Fibroblast of pulmonary artery (primary cell): ENCODE measurements around the gene RPUSD1.

Experiments
- DNase-seq: peaks from one replicate; pipeline ENCODE4 v3.0.0-alpha.2; 2010; ENCODE audit warnings: low read depth
- H3K4me3 ChIP-seq: replicated peaks from 2 replicates; pipeline ENCODE4 v1.5.1; 2011; ENCODE audit warnings: low read depth, mild to moderate bottlenecking, control low read depth, low read length, moderate library complexity
- TF ChIP-seq, protein P1 (sequence below): IDR thresholded peaks from 2 replicates; pipeline ENCODE4 v1.5.1; 2011; ENCODE audit warnings: mild to moderate bottlenecking, control low read depth, low read length, inconsistent platforms; ENCODE audit errors: missing control alignments

Gene RPUSD1

DNA sequence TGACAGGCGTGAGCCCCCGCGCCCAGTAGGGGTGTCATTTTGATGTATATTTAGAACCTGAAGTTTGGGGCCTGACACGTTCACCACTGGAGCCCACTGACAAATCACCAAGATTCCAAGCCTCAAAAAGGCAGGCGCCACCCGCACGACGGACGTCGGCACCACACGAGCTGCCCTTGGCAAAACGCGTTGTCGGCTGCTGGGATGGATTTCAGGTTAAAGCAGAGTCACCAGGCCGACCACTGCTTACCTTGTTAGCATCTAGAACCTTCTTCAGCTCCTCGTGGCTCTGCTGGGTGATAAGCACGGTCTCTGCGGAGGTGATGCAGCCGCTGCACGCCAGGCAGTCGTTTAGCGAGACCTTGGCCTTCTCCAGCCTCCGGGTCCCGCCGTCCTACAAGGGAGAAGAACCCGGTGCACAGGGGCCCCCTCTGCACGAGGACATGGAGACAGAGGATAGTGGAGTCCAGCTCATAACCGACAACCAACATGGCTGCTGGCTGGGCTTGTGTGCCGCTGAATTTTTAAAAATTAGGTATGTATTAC lies 51.2 kb downstream of the RPUSD1 start:
- no peak overlapping the region for H3K4me3 ChIP-seq
- no peak for DNase-seq
- TF ChIP-seq, protein P1, sequence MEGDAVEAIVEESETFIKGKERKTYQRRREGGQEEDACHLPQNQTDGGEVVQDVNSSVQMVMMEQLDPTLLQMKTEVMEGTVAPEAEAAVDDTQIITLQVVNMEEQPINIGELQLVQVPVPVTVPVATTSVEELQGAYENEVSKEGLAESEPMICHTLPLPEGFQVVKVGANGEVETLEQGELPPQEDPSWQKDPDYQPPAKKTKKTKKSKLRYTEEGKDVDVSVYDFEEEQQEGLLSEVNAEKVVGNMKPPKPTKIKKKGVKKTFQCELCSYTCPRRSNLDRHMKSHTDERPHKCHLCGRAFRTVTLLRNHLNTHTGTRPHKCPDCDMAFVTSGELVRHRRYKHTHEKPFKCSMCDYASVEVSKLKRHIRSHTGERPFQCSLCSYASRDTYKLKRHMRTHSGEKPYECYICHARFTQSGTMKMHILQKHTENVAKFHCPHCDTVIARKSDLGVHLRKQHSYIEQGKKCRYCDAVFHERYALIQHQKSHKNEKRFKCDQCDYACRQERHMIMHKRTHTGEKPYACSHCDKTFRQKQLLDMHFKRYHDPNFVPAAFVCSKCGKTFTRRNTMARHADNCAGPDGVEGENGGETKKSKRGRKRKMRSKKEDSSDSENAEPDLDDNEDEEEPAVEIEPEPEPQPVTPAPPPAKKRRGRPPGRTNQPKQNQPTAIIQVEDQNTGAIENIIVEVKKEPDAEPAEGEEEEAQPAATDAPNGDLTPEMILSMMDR = no peak

DNA sequence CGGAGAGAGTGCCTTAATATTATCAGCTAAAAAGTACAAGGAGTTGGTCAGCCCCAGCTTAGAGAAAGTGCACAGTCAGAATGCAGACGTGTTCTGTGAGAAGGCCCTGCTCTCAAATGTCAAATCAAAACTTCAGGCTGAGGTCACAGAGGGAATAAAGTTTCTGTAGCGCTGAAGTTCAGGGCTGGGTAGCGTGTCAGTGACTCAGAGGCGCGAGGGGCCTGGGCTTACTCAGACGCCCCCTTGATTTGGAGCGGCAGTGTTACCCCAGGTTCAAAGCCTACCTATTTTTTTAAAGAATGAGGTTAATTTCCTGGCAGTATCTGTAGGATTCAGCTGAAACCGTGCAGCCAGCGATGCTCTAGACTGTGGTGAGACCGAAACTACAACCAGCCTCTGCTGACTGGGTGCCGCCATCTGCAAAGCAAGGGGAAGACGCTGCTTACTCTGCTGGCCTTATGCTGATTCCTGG lies 52.2 kb downstream of the RPUSD1 start:
- DNase-seq = no peak
- H3K4me3 ChIP-seq = no peak overlapping the region
- TF ChIP-seq, protein P1 = no peak

DNA sequence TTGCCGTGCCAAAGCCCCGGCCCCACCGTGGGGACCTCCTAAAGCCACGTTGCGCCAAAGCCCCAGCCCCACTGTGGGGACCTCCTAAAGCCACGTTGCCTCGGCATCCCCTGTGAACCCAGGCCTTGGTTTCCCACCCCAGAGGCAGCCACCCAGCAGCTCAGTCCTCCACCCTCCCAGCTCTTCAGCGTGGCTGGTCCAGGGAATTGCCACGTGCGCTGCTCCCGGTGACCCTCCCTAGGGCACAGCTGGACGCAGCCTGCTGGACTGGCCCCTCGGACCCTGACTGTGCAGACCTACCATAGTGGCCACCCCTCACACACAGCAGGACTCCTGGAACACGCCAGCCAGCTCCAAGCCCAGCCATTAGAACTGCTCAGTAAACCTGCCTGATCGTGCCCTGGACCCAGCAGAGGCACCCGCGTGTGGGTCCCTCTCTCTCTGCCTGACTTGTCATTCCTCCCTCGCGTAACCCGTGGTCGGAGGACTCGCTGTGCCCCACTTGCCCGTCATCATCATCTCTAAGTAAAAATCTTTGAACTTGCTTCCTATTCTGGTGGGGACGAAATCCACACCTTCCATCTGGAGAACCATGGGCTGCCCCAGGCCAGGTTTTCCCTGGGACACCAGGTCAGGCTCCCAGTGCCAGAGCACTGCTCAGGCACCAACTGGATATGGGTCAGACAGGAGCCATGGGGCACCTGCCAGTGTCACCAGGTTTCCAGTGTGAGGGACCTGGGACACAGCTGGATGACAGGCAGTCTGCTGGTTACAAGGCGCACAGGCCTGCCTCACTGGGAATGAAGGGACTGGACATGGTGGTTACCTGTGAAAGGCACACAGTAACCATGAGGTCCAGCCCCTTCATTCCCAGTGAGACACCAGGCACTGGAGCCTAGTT lies 53.0 kb downstream of the RPUSD1 start:
- H3K4me3 ChIP-seq = no peak overlapping the region
- TF ChIP-seq, protein P1 = no peak
- DNase-seq = no peak
